C1 segment of cervical spinal cord (tissue), 14 donors: Measurements from ENCODE around the gene KCNJ15.
"Not testable (repeated sequence)": the region's sequence is repeated elsewhere in the genome, so short reads cannot be mapped to it uniquely, and the experiment has no call there.

ENCODE experiments used
- DNase-seq, 14 donors: peaks; one replicate each; lab custom pipeline; 2025; lab: John Stamatoyannopoulos, UW

The KCNJ15 gene

DNA sequence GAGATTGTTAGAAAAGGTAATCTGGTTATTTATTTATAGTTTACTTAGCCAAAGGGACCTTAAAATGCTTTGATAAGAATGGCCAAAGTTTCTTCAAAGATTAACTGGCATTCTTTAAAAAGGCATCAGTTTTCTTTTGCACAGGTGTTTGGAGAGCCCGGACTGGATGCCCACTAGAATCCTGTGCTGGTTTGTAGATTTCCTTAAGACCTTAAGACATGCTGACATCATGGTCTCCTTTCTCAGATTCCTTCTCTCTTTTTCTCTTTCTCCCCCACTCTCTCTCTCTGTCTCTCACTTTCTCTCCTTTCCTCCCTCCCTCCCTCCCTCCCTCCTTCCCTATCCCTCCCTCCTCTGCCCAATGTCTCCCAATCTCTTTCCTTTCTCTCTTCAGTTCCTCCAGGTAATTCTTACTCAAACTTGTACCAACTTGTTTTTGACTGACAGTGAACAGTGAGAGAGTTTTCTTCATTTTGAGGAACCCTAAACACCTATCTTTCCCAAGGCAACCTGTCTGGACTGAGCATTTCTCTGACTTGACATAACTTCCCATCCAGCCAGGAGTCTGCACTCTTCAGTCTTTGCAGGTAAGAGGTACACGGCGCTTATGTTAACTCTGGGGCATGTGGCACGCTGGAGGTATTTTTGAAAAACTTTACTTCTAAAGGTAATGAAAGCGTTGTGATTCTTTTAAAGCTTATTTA is at the start of gene KCNJ15:
TSS of gene KCNJ15 (plus strand) at position 393 of the 704 bp plus-strand sequence. CDS start 42,271 bp downstream, outside the sequence.
- DNase-seq: no peak

DNA sequence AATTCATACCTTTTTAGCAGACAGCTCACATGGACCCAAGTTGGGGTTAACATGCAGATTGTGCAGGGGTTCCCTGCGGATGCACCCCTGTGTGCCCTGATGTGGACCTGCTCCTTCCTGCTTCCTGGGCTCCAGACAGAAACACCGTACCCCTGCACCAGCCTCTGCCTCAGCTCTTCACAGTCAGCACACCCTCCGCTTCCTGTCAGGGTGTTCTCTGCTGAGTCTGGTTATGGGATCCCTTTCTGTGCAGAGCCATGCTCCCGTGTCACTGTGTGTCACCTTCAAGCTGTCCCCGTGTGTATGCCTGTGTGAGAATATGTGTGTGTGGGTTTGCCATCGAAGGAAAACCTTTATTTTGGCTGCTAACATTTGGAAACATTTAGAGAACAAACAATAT is 48.7 kb upstream of the KCNJ15 start:
- no peak for DNase-seq

DNA sequence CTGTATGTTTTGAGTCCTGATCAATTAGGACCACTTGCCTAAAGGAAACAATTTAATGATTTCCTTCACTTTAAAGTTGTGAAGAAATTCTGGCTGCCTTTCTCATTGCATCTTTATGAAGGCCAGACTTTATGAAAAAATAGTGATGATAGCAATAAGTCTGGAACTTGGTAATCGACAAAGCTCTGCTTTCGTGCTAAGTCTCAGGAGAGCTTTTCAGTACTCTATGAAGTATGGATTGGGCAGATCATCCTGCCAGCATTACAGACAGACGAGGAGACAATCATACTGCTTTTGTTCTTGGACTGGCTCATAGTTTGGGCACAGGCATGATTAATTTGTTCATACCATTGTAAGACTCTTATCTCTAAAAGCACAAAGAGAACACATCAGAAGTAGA is 45.5 kb upstream of the KCNJ15 start:
- DNase-seq: no peak

DNA sequence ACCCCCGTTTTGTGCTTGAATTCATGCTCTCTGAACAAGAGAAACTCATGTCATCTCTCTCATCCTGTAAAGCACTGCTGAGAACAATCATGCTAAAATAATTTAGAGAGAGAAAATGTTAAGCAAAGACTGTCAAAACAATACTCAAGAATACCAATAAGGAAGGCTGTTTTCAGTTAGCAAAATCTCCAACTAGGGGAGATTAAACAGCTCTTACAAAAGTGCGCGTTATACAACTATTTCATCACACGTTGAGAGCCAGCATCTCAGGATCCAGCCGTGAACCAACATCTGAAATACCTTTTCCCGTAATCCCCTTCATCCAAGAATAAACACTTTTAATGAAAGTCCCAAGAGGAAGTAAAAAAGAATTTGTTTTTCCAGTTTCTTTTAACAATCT is 44.1 kb upstream of the KCNJ15 start:
- DNase-seq: no peak

DNA sequence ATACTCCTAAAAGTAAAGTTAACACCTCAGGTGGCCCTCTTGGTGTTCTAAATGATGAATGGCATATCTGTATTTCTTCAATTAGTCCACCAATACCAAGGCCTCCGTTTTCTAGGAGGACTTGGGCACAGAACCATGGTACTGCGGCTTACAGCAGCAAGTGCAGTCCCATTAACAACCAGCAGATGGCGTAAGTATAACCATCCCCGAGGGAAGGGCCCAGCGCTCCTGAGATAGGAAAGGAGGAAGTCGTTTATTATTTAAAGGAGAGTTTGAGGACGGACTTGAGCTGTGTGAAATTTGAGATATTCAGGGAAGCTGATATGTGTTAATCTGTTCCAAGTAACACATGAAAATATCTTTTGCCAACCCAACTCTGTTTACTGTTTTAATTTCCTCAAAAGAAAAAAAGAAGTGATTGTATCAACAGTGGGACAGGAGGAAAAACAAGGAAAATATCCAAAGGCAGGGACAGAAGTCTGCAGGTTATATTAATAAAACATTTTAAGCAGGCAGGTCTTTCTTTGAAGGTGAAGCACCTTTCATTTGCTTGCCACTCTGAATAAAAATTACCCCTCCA is 37.7 kb upstream of the KCNJ15 start:
- DNase-seq: peak in 5 of 14 donors; percentile 1 to 19 (median 14)

DNA sequence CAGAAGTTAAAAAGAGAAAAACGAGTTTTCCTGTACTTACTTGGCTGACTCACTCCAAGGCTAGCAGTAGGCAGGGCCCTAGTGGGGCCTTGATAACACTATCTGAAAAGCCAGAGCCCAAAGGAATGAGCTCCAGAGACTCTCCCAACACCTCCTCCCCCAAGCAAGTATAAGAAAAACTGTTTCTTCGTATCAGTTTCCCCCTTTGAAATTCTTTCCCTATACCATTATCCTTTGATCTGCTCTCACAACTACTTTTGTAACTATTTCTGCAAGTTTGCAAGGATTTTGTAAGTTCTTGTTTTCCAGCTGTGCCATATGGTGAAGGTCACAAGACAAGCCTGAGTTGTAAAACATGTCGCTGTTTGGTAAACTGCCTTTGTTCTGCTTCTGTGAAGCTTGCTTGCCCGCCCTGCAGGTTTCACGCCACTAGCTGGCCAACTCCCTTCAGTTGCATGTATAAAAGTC is 36.5 kb upstream of the KCNJ15 start:
- no peak for DNase-seq

DNA sequence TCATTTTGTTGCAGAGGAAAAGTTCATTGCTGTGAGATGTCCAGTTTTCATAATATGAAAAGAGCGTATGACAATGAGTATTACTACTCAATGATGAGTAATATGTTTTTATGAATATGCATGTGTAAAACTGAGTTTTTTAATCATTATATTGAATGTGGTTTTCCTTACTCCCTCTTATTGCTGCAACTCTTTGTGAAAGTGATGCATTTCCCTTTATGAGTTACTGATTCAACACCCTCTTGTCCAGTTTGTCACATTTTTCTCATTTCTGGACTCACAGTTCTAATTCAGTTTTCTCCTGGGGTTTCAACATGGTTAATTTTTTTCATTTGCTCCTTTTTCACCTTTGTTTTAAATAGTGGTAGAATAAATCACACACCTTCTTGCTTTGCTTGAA is 35.2 kb upstream of the KCNJ15 start:
- DNase-seq: no peak

DNA sequence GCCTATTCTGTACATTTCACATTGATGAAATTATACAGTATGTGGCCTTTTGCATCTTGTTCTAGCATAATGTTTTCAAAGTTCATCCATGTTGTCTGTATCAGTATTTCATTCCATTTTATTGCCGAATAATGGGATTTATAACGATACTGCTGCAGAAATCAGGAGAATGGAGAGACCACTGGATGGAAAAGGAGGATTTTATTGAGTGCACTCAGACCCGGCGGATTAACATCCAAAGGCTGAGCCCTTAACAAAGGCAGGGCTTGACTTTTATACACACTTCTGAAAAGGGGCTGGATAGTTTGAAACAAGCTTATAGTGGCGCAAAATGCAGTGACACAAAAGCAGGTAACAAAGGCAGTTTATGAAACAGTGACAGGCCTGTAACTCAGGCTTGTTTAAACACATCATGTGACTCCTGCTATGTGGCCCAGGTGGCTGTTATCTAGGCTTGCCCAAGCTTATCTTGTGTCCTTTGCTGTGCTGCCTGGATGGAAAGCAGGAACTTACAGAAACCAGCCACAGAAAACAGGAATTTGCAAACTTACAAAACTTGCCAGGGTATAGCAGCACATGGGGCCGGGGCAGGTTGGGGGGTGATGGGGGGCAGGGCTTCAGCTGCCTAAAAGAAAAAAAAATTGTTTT is 32.8 kb upstream of the KCNJ15 start:
- no peak for DNase-seq

DNA sequence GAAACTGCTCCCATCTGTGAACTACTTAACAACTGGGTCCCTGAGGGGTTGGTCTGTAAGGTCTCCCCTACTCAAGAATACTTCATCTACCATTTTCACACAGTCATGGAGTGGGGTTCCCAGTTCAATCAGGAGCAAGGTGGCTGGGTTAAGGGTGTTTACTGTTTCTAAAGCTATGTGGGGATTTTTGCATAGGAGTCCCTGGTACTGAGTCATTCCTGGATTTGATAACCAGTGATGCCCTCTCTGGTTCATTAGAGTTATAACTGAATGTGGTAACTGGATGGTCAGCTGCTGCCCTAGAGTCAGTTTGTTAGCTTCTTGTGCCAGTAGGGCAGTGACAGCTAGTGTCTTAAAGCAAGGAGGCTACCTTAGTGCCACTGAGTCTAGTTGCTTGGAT is 29.4 kb upstream of the KCNJ15 start:
- DNase-seq: no peak

DNA sequence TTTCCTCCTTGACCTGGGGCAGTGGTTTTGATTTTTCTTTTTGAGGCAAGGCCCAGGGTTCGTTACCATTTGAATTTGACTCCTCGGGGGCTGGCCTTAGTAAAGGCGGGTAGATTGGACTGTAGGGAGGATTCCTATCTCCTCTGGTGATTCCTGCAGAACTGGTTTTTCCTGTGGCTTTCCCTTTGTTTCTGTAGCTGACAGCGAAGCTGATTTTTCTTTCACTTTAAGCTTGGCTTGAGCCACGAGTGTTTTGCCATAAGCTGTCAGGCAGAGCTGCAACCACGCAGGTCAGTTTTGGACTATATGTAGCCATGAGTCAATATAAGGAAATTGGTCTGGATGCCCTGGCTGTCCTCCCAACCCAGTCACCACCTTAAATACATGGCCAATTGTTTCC is 28.7 kb upstream of the KCNJ15 start:
- DNase-seq: no peak

DNA sequence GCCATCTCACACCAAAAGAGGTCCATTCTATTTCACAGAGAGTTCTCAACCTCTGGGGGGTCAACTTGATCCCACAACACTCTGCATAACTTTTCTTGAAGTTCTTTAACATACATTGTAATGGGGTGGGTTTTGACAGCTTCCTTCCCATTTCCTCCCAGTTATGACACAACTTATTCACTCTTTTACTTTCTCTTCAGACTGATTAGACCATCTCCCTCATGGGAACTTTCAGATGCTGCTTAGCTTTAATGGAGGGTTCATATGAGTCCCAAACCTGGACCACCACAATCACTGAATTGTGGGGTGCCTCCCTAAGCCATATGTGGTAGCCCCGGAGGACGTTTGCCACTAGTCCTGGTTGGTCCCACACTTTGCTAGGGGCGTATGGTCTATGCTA is 28.3 kb upstream of the KCNJ15 start:
- DNase-seq: no peak

DNA sequence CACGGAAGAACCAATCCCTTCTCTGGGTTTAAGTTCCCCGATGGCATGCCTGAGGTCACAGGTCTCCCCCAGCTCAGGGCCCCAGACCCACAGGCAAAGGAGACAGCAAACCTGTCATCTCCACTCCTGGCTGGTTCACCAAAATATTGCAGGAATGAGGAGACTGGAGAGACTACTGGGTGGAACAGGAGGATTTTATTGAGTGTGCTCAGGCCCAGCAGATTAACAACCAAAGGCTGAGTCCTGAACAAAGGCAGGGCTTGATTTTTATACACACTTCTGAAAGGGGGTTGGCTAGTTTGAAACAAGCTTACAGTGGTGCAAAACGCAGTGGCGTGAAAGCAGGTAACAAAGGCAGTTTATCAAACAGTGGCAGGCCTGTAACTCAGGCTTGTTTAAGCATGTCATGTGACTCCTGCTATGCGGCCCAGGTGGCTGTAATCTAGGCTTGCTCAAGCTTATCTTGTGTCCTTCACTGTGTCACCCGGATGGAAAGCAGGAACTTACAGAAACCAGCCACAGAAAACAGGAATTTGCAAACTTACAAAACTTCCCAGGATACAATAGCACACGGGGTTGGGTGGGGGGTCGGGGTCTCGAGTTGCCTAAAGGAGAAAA is 27.4 kb upstream of the KCNJ15 start:
- DNase-seq: no peak

DNA sequence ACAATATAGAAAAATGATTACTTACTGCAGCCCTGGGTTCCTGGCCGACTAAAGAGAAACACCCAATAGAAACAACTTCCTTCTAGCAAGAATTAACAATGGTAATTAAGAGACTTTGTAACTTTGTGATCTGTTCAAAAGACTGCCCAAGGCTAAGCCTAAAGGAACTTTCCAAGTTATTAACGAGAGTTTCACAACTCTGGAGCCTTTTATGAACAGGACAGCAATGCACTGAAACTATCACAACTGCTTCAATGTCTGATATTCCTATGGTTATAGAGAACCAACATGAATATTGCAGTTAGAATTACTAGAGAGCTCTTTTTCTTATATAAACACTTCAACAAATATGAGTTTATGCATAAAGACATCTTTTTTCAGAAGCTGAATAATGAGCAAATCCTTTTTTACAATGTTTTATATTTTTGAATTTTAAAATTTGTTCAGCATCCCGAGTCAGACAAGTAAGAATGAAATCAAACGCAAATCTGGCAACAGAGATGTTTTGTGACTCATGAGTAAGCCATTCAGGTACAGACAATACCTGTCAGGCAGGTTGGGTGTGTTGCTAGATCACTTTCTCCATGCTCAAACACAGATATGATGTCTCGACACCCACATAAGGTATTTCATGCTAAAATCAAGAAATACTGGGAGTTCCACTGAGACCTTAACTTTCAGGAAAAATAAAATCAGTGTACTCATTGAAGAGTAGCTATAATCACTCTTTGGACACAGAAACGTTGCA is 22.2 kb upstream of the KCNJ15 start:
- no peak for DNase-seq

DNA sequence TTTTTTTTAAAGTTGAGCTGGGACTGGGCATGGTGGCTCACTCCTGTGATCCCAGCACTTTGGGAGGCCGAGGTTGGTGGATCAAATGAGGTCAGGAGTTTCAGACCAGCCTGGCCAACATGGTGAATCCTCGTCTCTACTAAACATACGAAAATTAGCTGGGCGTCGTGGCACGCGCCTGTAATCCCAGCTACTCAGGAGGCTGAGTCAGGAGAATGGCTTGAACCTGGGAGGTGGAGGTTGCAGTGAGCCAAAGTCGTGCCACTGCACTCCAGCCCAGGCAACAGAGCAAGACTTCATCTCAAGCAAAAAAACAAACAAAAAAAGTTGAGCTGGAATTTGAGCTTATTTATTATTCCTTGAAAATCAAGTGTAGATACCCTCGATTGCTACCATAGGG is 21.5 kb upstream of the KCNJ15 start:
- not testable (repeated sequence) for DNase-seq

DNA sequence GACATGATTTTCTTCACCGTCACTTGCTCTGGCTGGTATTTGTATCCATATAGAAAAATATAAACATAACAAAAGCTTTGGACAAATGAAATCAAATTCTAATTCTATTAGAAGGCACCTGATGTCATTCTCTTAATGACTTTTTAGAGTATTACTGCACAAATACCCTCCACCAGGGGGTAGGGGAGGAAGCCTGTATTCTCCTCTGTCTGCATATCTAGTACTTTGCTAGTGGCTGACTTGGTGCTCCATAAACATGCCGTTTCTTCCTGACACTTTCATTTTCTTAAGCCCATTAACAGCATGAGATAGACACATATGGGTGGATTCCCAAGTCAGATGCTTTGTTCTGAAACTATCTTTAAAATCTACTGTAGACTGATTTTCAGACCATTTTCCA is 20.6 kb upstream of the KCNJ15 start:
- DNase-seq: no peak

DNA sequence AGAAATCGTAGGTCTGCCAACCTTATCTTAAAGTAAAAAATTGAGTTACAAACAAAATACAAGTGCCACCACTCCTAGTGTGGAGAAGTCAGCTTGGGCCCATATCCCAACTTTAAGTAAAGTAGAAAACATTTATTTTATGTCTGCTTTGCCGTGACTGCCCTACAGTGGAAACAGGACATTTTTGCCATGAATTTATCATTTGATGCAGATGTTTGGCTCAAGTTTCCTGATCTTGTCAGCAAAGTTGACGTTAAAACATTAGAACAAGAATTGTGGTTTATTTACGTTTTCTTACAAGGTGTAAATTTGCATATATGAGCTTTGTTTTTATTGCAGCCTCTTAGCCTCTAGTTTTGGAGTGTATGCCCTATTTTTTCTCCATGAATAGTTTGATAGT is 17.1 kb upstream of the KCNJ15 start:
- DNase-seq: no peak

DNA sequence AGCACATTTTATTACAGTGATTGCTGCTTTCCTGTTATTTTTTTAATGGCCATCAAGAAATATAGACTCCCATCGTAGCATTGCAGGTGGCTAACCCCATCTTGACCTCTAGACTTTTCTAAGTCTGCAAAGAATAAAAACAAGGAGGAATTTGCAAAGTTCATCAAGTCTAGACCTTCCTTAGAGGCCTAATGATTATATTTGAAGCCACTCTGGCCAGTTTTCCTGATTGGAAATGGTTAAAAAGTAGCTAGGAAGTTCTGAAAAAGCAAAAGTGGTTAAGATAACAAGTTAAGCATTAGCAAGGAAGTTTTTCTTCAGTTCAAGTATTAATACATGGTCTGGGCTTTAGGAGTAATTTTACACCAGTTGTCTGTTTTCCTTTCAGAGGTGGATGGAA is 16.7 kb upstream of the KCNJ15 start:
- no peak for DNase-seq

DNA sequence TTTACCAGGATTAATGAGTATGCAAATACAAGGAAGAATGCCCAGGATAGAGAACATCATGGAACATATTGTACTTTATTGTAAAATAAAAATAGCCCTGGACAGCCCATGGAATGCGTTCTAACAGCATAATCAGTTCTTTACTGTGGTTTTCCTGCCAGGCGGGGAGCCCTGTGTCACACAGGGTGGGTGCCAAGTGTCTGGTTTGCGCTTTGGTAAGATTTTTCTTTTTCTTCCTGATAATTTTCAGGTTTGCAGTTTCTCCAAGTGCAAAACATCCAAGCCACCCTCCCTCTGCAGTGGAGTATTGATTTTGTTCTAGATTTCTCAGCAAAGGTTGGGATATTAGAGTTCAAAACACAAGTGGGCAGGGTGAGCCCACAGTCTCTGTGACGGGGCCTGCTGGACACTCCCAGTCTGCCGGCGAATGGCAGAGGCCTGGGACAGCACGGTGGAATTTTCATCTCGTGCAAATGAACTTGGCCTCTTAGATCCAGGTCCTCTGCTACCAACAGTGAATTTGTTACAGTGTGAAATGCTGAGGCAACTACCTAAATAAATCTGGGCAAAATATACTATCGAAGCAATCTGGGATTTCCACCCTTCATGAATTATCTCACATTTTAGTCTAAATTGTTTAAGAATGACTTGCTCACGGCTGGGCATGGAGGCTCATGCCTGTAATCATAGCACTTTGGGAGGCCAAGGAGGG is 15.6 kb upstream of the KCNJ15 start:
- no peak for DNase-seq

DNA sequence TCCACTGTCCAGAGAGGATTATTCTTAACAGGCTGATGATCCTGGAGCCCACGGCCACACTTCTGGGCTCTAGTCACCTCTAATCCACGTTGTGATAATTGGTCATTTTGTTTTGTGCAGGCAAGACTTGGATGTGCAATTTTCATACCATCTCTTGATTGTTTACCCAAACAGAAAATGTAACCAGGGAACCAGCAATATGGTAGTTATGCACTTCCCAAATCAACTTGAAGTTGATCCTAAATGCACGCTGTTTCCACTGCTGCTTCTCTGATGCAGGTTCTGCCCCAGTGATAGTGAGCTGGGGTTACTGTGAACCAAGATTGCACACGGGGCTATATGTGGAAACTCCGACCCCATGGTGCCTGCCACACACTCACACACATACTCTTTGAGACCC is 14.7 kb upstream of the KCNJ15 start:
- DNase-seq: no peak

DNA sequence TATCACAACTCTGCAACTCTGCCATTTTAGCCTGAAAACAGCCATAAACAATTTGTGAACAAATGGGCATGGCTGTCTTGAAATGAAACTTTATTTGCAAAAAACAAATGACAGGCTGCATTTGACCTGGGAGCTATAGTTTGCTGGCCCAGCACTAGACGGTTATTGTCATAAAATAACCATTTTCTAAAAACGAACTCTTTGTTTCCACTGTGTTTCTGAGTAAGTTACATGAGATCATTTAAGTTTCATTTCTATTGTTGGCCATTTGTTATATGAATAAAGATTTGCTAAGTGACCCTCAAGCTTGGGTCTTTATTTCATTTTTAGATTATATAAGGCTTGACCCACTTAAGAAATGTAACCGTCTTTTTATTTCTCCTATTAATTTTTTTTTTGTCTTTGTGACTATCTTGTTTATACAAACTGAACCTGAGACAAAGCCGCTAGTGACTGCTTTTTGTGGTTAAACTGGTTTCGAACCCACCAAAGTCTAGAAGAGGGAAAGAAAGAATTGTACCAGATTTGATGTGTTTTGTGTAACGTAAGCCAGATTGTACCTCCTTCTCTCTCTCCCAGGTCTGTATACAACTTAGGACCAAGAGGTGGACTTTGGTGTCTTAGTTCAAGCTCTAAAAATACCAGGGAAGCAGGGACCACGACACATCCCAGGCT is 12.9 kb upstream of the KCNJ15 start:
- no peak for DNase-seq

DNA sequence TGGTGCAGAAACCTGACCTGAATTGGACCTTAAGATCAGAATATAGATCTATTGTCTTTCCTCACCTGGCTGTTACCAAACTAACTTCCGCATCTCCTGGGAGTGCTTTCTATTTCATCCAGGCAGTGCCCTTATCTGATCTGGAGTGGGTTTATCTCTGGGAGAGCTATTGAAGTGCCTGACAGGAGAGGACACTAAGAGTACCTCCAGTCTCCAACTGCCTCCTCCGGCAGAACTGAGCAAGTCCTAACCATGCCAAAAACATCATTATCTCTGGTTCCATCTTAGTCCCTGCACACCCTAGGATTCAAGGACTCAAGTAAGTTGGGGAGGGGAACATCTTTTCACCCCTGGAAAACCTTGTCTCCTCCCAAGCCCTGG is 12.4 kb upstream of the KCNJ15 start:
- no peak for DNase-seq
